Astrocyte of the cerebellum (primary cell): ENCODE measurements around the gene FARSB.

Experiments used
- DNase-seq: peaks from one replicate; pipeline ENCODE4 v3.0.0-alpha.2; 2011; ENCODE audit warnings: low read depth
- H3K4me3 ChIP-seq: 2 replicates; pipeline ENCODE4 v1.5.1; 2011; ENCODE audit warnings: mild to moderate bottlenecking, low read depth, low read length, moderate library complexity
- CTCF ChIP-seq: IDR thresholded peaks from 2 replicates; pipeline ENCODE4 v1.5.1; 2012; ENCODE audit warnings: low read length, low read depth, moderate library complexity, mild to moderate bottlenecking; ENCODE audit errors: missing control alignments
- in situ Hi-C: cut with HindIII; loops from 2 replicates; pipeline ENCODE4 v1.10.0; 2017; ENCODE audit warnings: low sequenced_read_pairs

FARSB gene

GRCh38 chr2:222635295-222635694 is 20.6 kb downstream of the FARSB start:
- no peak for DNase-seq
- in situ Hi-C loops, result no loop called here
- no peak for TF ChIP-seq CTCF
- H3K4me3 ChIP-seq, result no peak overlapping the region

- no peak overlapping the region for H3K4me3 ChIP-seq
- in situ Hi-C loops, result no loop called here
- no peak for DNase-seq
- TF ChIP-seq CTCF, result no peak
Measured at GRCh38 chr2:222627764-222628163, 28.1 kb downstream of the FARSB start.

- in situ Hi-C loops, result loop anchor here (25.0 kb wide), 2 partner anchors 312 to 587 kb away; a partner anchor contains a TSS
- no peak for DNase-seq
- H3K4me3 ChIP-seq, result no peak overlapping the region
- TF ChIP-seq CTCF, result no peak
Measured at GRCh38 chr2:222623756-222624309, 32.1 kb downstream of the FARSB start.

GRCh38 chr2:222622910-222623309 is 33.0 kb downstream of the FARSB start:
- DNase-seq, result no peak
- TF ChIP-seq CTCF, result no peak

GRCh38 chr2:222621893-222622292 is 34.0 kb downstream of the FARSB start:
- no peak for TF ChIP-seq CTCF
- no peak for DNase-seq
- in situ Hi-C loops, result loop anchor here (25.0 kb wide), 2 partner anchors 310 to 585 kb away; a partner anchor contains a TSS
- H3K4me3 ChIP-seq, result no peak overlapping the region

More at GRCh38 chr2:222622910-222623309, 33.0 kb downstream of the FARSB start:
- in situ Hi-C loops, result loop anchor here (25.0 kb wide), 2 partner anchors 311 to 586 kb away; a partner anchor contains a TSS
- H3K4me3 ChIP-seq, result no peak overlapping the region

- in situ Hi-C loops, result loop anchor here (25.0 kb wide), 2 partner anchors 303 to 578 kb away; a partner anchor contains a TSS
- DNase-seq, result no peak
- TF ChIP-seq CTCF, result no peak
- no peak overlapping the region for H3K4me3 ChIP-seq
Measured at GRCh38 chr2:222615320-222615719, 40.6 kb downstream of the FARSB start.
